Measurements from ENCODE around the gene ZNF668. TPM values are rescaled to one million over a fixed set of nuclear protein-coding genes. Genes with fewer than 3 reads are reported as not detected.

Gene ZNF668
- total and polyA plus RNA-seq, 2 of the 13 experiments (the other 11 are each of a cell fraction or from before 2014, with no cell fraction given), result 3.8 to 9.8 TPM

DNA sequence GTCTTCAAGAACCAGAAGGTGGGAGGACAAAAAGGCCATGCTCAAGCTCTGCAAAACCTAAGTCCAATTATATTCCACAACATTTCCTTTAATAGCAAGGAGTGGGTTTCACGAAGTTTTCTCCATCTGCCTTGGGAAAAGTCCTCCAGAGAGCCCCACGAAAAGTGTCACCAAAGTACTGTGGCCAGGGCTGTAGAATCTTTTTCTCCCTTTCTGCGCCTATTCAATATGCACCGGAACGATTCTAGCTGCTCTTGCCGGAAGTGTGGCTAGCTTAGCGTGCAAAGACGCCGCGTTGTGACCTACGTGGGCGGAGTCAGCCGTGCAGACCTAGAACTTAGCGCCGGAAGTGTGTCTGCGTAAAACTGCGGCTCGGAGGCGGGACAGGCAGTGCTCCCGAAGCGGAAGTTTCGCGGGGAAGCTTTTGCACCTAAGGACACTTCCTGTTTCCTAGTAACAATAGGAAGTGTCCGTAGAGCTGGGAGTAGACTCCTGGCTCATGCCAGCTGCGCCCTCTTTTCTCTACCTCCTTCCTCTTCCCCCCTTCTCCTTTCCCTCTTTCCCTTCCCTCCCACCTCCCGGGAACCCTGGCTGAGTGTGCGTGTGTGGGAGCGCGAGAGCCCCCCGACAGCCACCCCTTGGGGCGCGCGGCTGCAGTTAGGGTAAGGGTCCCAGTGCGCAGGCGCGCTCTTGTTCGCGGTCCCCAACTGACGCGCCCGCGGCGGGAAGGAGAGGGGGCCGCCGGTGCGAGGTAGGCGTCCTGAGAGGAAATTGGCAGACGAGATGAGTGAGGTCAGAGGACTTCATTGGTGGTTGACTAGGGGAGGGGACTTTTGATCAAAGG is at the start of gene ZNF668, which contains the start of gene ZNF646 (continued):
- TF ChIP-seq ZNF761 (CRISPR knock-in tag; conservative IDR thresholded peaks at IDR 0.05), result no peak; the same call in 1 of the 2 replicates
- no peak for TF ChIP-seq NONO (IDR thresholded peaks at IDR 0.05)
- peak; percentile 79 for TF ChIP-seq NONO (CRISPR knock-in tag; conservative IDR thresholded peaks at IDR 0.05)
- TF ChIP-seq, protein P1, sequence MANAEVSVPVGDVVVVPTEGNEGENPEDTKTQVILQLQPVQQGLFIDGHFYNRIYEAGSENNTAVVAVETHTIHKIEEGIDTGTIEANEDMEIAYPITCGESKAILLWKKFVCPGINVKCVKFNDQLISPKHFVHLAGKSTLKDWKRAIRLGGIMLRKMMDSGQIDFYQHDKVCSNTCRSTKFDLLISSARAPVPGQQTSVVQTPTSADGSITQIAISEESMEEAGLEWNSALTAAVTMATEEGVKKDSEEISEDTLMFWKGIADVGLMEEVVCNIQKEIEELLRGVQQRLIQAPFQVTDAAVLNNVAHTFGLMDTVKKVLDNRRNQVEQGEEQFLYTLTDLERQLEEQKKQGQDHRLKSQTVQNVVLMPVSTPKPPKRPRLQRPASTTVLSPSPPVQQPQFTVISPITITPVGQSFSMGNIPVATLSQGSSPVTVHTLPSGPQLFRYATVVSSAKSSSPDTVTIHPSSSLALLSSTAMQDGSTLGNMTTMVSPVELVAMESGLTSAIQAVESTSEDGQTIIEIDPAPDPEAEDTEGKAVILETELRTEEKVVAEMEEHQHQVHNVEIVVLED (CRISPR knock-in tag; IDR thresholded peaks at IDR 0.05; ENCODE audit: borderline replicate concordance), result peak; percentile 99
- TF ChIP-seq, protein P2, sequence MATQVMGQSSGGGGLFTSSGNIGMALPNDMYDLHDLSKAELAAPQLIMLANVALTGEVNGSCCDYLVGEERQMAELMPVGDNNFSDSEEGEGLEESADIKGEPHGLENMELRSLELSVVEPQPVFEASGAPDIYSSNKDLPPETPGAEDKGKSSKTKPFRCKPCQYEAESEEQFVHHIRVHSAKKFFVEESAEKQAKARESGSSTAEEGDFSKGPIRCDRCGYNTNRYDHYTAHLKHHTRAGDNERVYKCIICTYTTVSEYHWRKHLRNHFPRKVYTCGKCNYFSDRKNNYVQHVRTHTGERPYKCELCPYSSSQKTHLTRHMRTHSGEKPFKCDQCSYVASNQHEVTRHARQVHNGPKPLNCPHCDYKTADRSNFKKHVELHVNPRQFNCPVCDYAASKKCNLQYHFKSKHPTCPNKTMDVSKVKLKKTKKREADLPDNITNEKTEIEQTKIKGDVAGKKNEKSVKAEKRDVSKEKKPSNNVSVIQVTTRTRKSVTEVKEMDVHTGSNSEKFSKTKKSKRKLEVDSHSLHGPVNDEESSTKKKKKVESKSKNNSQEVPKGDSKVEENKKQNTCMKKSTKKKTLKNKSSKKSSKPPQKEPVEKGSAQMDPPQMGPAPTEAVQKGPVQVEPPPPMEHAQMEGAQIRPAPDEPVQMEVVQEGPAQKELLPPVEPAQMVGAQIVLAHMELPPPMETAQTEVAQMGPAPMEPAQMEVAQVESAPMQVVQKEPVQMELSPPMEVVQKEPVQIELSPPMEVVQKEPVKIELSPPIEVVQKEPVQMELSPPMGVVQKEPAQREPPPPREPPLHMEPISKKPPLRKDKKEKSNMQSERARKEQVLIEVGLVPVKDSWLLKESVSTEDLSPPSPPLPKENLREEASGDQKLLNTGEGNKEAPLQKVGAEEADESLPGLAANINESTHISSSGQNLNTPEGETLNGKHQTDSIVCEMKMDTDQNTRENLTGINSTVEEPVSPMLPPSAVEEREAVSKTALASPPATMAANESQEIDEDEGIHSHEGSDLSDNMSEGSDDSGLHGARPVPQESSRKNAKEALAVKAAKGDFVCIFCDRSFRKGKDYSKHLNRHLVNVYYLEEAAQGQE (IDR thresholded peaks at IDR 0.05; ENCODE audit: borderline replicate concordance in 1 of 2, low read depth in 1 of 2, low read length in 2 of 2), result no peak
- peak; percentile 35 for TF ChIP-seq ZNF781 (CRISPR knock-in tag; IDR thresholded peaks at IDR 0.05; ENCODE audit: borderline replicate concordance, not compliant biosample characterization)
- TF ChIP-seq, protein P3, sequence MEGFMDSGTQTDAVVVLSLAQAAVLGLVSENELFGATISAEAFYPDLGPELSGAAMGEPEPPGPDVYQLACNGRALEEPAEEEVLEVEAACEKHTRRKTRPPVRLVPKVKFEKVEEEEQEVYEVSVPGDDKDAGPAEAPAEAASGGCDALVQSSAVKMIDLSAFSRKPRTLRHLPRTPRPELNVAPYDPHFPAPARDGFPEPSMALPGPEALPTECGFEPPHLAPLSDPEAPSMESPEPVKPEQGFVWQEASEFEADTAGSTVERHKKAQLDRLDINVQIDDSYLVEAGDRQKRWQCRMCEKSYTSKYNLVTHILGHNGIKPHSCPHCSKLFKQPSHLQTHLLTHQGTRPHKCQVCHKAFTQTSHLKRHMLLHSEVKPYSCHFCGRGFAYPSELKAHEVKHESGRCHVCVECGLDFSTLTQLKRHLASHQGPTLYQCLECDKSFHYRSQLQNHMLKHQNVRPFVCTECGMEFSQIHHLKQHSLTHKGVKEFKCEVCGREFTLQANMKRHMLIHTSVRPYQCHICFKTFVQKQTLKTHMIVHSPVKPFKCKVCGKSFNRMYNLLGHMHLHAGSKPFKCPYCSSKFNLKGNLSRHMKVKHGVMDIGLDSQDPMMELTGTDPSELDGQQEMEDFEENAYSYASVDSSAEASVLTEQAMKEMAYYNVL (CRISPR knock-in tag; IDR thresholded peaks at IDR 0.05; ENCODE audit: borderline replicate concordance), result 0 out of 2 replicates have a peak, but pooled peaks have one; percentile 16
- TF ChIP-seq, protein P4, sequence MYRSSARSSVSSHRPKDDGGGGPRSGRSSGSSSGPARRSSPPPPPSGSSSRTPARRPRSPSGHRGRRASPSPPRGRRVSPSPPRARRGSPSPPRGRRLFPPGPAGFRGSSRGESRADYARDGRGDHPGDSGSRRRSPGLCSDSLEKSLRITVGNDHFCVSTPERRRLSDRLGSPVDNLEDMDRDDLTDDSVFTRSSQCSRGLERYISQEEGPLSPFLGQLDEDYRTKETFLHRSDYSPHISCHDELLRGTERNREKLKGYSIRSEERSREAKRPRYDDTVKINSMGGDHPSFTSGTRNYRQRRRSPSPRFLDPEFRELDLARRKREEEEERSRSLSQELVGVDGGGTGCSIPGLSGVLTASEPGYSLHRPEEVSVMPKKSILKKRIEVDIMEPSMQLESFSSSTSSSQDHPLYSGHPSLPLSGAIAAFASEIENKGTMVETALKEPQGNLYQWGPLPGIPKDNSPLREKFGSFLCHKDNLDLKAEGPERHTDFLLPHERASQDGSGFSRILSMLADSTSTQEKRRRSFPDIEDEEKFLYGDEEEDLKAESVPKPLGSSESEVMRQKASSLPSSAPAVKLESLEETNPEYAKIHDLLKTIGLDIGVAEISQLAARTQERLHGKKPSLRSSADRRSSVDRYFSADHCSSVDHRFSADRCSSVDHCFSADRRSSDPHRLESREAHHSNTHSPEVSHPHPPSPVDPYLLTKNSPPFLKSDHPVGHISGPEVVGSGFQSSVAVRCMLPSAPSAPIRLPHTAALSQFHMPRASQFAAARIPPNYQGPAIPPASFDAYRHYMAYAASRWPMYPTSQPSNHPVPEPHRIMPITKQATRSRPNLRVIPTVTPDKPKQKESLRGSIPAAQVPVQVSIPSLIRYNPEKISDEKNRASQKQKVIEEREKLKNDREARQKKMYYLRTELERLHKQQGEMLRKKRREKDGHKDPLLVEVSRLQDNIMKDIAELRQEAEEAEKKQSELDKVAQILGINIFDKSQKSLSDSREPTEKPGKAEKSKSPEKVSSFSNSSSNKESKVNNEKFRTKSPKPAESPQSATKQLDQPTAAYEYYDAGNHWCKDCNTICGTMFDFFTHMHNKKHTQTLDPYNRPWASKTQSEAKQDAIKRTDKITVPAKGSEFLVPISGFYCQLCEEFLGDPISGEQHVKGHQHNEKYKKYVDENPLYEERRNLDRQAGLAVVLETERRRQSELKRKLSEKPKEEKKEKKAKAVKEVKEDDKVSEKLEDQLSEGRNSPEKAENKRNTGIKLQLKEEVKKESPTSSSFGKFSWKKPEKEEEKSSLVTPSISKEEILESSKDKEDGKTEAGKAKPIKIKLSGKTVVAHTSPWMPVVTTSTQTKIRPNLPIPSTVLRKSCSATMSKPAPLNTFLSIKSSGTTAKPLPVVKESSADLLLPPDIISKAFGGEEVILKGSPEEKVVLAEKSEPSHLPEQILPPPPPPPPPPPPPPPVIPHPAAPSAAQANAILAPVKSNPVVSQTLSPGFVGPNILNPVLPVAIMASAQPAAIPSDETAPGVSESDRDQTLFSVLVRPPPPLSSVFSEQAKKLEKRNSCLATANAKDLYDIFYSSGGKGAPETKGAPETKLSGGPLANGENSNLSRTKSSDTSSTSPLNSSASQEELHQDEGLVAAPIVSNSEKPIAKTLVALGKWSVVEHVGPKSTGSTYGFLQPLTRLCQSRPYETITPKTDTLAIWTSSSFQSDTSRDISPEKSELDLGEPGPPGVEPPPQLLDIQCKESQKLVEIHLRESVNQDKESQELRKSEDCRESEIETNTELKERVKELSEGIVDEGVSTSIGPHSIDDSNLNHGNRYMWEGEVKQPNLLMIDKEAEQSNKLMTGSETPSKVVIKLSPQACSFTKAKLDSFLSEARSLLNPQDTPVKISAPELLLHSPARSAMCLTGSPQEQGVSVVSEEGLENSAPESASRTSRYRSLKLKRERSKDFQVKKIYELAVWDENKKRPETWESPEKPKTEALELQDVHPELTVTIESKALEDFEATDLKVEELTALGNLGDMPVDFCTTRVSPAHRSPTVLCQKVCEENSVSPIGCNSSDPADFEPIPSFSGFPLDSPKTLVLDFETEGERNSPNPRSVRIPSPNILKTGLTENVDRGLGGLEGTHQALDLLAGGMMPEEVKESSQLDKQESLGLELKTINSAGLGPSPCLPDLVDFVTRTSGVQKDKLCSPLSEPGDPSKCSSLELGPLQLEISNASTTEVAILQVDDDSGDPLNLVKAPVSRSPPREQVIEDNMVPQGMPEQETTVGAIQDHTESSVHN (CRISPR knock-in tag; IDR thresholded peaks at IDR 0.05), result peak; percentile 91; the same call in 1 of the 2 replicates
- no peak for TF ChIP-seq ZBTB1 (CRISPR knock-in tag; IDR thresholded peaks at IDR 0.05; ENCODE audit: borderline replicate concordance)
- TF ChIP-seq, protein P5, sequence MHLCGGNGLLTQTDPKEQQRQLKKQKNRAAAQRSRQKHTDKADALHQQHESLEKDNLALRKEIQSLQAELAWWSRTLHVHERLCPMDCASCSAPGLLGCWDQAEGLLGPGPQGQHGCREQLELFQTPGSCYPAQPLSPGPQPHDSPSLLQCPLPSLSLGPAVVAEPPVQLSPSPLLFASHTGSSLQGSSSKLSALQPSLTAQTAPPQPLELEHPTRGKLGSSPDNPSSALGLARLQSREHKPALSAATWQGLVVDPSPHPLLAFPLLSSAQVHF (CRISPR knock-in tag; IDR thresholded peaks at IDR 0.05), result no peak

Data from HepG2 (cell line).